Inflammatory macrophage treated with lipopolysaccharide for 1 hour (primary cell): ENCODE measurements around the gene CFAP251.
"Not testable (repeated sequence)": the region's sequence is repeated elsewhere in the genome, so short reads cannot be mapped to it uniquely, and the experiment has no call there.

ENCODE experiments used
- DNase-seq, 2 donors: peaks; one replicate each; pipeline ENCODE4 v3.0.0-alpha.2; 2020 to 2022

Gene CFAP251

GRCh38 chr12:121976950-121977349 is 58.6 kb downstream of the CFAP251 start:
- no peak for DNase-seq

GRCh38 chr12:121980191-121980891 is 61.9 kb downstream of the CFAP251 start:
- peak; percentile 87 to 89 for DNase-seq

GRCh38 chr12:121980892-121981272 is 62.5 kb downstream of the CFAP251 start:
- DNase-seq: no peak

- no peak for DNase-seq
Measured at GRCh38 chr12:121981456-121981855, 63.1 kb downstream of the CFAP251 start.

- DNase-seq: no peak
Measured at GRCh38 chr12:121982950-121983349, 64.6 kb downstream of the CFAP251 start.

- peak; percentile 16 to 29 for DNase-seq
Measured at GRCh38 chr12:121983536-121984210, 65.3 kb downstream of the CFAP251 start.

GRCh38 chr12:121986489-121987245 is 68.3 kb downstream of the CFAP251 start:
- DNase-seq: peak in 1 of 2 donors; percentile 14

GRCh38 chr12:121988519-121988918 is 70.1 kb downstream of the CFAP251 start:
- DNase-seq: not testable (repeated sequence)

GRCh38 chr12:121989276-121990113 is 71.1 kb downstream of the CFAP251 start:
- DNase-seq: no peak

- no peak for DNase-seq
Measured at GRCh38 chr12:121990114-121990647, 71.8 kb downstream of the CFAP251 start.

- DNase-seq: no peak
Measured at GRCh38 chr12:121990692-121991603, 72.6 kb downstream of the CFAP251 start.

GRCh38 chr12:121992059-121992879 is 73.9 kb downstream of the CFAP251 start:
- peak; percentile 69 to 77 for DNase-seq

GRCh38 chr12:121996050-121996944 is 77.9 kb downstream of the CFAP251 start:
- DNase-seq: no peak

GRCh38 chr12:121996945-121997612 is 78.7 kb downstream of the CFAP251 start:
- no peak for DNase-seq

- no peak for DNase-seq
Measured at GRCh38 chr12:122001466-122002209, 83.2 kb downstream of the CFAP251 start.

GRCh38 chr12:122003651-122004611 is 85.5 kb downstream of the CFAP251 start:
- DNase-seq: peak; percentile 62 to 68

GRCh38 chr12:122004633-122005071 is 86.3 kb downstream of the CFAP251 start:
- DNase-seq: no peak
